Ramos (cell line): Measurements from ENCODE around the gene ZNF217.

Source experiments
- in situ Hi-C: fragments of 300-500 bp; cut with MboI; formaldehyde crosslinking; loops from one replicate; pipeline ENCODE4 v1.14.3; 2022; ENCODE audit warnings: low sequenced_read_pairs; ENCODE audit not compliant: unreplicated experiment

Gene ZNF217

GRCh38 chr20:53599044-53599362 lies 5.4 kb upstream of the ZNF217 start:
- in situ Hi-C loops, result loop anchor here (25.0 kb wide), 1 partner anchor 587 kb away; no protein-coding TSS in a partner anchor

- in situ Hi-C loops, result loop anchor here (25.0 kb wide), 1 partner anchor 586 kb away; no protein-coding TSS in a partner anchor
Measured at GRCh38 chr20:53598140-53599043, 4.8 kb upstream of the ZNF217 start.

GRCh38 chr20:53597521-53598120 lies 4.0 kb upstream of the ZNF217 start:
- in situ Hi-C loops, result loop anchor here (25.0 kb wide), 1 partner anchor 585 kb away; no protein-coding TSS in a partner anchor

- in situ Hi-C loops, result loop anchor here (25.0 kb wide), 1 partner anchor 585 kb away; no protein-coding TSS in a partner anchor
Measured at GRCh38 chr20:53597030-53597482, 3.4 kb upstream of the ZNF217 start.

- in situ Hi-C loops, result loop anchor here (25.0 kb wide), 1 partner anchor 584 kb away; no protein-coding TSS in a partner anchor
Measured at GRCh38 chr20:53596189-53597001, 2.8 kb upstream of the ZNF217 start.

- in situ Hi-C loops, result loop anchor here (25.0 kb wide), 1 partner anchor 583 kb away; no protein-coding TSS in a partner anchor
Measured at GRCh38 chr20:53595742-53596141, 2.1 kb upstream of the ZNF217 start.

GRCh38 chr20:53595018-53595378 lies 1.4 kb upstream of the ZNF217 start:
- in situ Hi-C loops, result loop anchor here (25.0 kb wide), 1 partner anchor 583 kb away; no protein-coding TSS in a partner anchor

- in situ Hi-C loops, result loop anchor here (25.0 kb wide), 1 partner anchor 582 kb away; no protein-coding TSS in a partner anchor
Measured at GRCh38 chr20:53594068-53595017, 704 bp upstream of the ZNF217 start.

- in situ Hi-C loops, result loop anchor here (25.0 kb wide), 1 partner anchor 581 kb away; no protein-coding TSS in a partner anchor
Measured at GRCh38 chr20:53592992-53593465, 610 bp downstream of the ZNF217 start.

- in situ Hi-C loops, result loop anchor here (25.0 kb wide), 1 partner anchor 580 kb away; no protein-coding TSS in a partner anchor
Measured at GRCh38 chr20:53592454-53592991, 1.1 kb downstream of the ZNF217 start.

GRCh38 chr20:53591941-53592441 lies 1.6 kb downstream of the ZNF217 start:
- in situ Hi-C loops, result loop anchor here (25.0 kb wide), 1 partner anchor 580 kb away; no protein-coding TSS in a partner anchor

- in situ Hi-C loops, result loop anchor here (25.0 kb wide), 1 partner anchor 579 kb away; no protein-coding TSS in a partner anchor
Measured at GRCh38 chr20:53591206-53591741, 2.4 kb downstream of the ZNF217 start.

GRCh38 chr20:53590608-53591007 lies 3.0 kb downstream of the ZNF217 start:
- in situ Hi-C loops, result loop anchor here (25.0 kb wide), 1 partner anchor 578 kb away; no protein-coding TSS in a partner anchor

- in situ Hi-C loops, result loop anchor here (25.0 kb wide), 1 partner anchor 578 kb away; no protein-coding TSS in a partner anchor
Measured at GRCh38 chr20:53590122-53590521, 3.5 kb downstream of the ZNF217 start.

- in situ Hi-C loops, result loop anchor here (25.0 kb wide), 1 partner anchor 577 kb away; no protein-coding TSS in a partner anchor
Measured at GRCh38 chr20:53589321-53590065, 4.1 kb downstream of the ZNF217 start.

- in situ Hi-C loops, result loop anchor here (25.0 kb wide), 1 partner anchor 575 kb away; no protein-coding TSS in a partner anchor
Measured at GRCh38 chr20:53587157-53587703, 6.4 kb downstream of the ZNF217 start.

- in situ Hi-C loops, result loop anchor here (25.0 kb wide), 1 partner anchor 574 kb away; no protein-coding TSS in a partner anchor
Measured at GRCh38 chr20:53586640-53587039, 7.0 kb downstream of the ZNF217 start.
